ENCODE results near the gene SECISBP2L.
"Not testable (repeated sequence)": the region's sequence is repeated elsewhere in the genome, so short reads cannot be mapped to it uniquely, and the experiment has no call there.

SECISBP2L gene

DNA sequence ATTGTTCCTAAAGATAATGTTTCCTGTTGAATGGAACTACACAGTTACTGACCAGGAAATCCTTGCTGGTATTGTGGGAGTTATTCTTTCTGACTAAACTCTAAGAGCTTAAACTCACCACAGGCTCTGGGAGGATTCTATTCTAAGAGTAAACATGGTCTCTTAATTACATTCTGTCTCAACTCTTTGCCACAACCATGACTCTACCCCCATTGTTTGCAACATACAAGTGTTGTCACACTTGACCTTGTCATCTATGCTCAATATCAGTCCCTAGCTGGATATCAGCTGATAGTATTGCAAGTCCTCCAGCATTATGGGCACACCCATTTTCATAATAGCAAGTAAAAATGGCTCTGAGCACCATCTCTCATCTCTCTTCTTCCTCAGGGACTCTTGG lies 29.6 kb upstream of the SECISBP2L start:
- no peaks in the 10 kb centered on the region for H3K9me3 ChIP-seq (ENCODE audit: severe bottlenecking)
- no peaks in the 10 kb centered on the region for H3K36me3 ChIP-seq
- H3K27ac ChIP-seq, result no peak overlapping the region
- no peak for DNase-seq
- H3K4me3 ChIP-seq (ENCODE audit: low read depth, low read length), result no peak overlapping the region
- TF ChIP-seq, protein P1, sequence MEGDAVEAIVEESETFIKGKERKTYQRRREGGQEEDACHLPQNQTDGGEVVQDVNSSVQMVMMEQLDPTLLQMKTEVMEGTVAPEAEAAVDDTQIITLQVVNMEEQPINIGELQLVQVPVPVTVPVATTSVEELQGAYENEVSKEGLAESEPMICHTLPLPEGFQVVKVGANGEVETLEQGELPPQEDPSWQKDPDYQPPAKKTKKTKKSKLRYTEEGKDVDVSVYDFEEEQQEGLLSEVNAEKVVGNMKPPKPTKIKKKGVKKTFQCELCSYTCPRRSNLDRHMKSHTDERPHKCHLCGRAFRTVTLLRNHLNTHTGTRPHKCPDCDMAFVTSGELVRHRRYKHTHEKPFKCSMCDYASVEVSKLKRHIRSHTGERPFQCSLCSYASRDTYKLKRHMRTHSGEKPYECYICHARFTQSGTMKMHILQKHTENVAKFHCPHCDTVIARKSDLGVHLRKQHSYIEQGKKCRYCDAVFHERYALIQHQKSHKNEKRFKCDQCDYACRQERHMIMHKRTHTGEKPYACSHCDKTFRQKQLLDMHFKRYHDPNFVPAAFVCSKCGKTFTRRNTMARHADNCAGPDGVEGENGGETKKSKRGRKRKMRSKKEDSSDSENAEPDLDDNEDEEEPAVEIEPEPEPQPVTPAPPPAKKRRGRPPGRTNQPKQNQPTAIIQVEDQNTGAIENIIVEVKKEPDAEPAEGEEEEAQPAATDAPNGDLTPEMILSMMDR (IDR thresholded peaks at IDR 0.05; ENCODE audit: low read depth, low read length), result no peak
- no peaks in the 10 kb centered on the region for H3K27me3 ChIP-seq (ENCODE audit: insufficient read depth, low read depth, severe bottlenecking)

DNA sequence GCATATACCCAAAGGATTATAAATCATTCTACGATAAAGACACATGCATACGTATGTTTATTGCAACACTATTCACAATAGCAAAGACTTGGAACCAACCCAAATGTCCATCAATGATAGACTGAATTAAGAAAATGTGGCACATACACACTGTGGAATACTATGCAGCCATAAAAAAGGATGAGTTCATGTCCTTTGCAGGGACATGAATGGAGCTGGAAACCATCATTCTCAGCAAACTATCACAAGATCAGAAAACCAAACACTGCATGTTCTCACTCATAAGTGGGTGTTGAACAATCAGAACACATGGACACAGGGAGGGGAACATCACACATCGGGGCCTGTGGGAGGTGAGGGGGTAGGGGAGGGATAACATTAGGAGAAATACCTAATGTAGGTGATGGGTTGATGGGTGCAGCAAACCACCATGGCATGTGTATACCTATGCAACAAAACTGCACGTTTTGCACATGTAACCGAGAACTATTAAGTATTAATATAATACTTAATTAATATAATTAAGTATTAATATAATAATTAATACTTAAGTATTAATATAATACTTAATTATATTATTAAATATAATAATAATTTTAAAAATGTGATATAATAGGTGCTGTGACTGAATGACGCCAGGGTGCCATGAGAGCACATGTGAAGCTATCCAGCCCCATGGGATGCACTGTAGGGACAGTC lies 28.5 kb upstream of the SECISBP2L start:
- not testable (repeated sequence) for H3K36me3 ChIP-seq; H3K9me3 ChIP-seq (ENCODE audit: severe bottlenecking); H3K4me3 ChIP-seq (ENCODE audit: low read depth, low read length); DNase-seq; H3K27ac ChIP-seq; H3K27me3 ChIP-seq (ENCODE audit: insufficient read depth, low read depth, severe bottlenecking)

DNA sequence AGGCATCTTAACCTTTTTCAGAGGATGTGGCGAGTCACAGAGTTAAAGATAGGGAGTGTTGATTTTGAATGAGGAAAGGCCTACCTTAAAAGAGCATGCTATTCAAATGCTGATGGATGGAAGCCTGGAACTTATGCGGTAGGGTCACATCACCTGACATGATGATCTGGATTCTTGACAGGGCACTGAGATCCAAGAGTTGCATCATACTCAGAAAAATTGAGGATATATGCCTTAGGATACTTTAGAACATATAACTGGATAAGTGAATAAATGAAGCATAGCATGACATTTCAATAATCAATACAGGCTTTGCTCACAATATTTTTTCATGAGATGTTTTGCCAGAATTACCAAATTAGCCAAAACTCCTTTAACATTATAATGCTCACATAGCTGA lies 20.1 kb upstream of the SECISBP2L start:
- H3K27me3 ChIP-seq (ENCODE audit: insufficient read depth, low read depth, severe bottlenecking), result no peaks in the 10 kb centered on the region
- H3K9me3 ChIP-seq (ENCODE audit: severe bottlenecking), result no peaks in the 10 kb centered on the region
- no peaks in the 10 kb centered on the region for H3K36me3 ChIP-seq
- DNase-seq, result no peak
- H3K27ac ChIP-seq, result no peak overlapping the region
- H3K4me3 ChIP-seq (ENCODE audit: low read depth, low read length), result no peak overlapping the region
- TF ChIP-seq, protein P1 (IDR thresholded peaks at IDR 0.05; ENCODE audit: low read depth, low read length), result no peak

DNA sequence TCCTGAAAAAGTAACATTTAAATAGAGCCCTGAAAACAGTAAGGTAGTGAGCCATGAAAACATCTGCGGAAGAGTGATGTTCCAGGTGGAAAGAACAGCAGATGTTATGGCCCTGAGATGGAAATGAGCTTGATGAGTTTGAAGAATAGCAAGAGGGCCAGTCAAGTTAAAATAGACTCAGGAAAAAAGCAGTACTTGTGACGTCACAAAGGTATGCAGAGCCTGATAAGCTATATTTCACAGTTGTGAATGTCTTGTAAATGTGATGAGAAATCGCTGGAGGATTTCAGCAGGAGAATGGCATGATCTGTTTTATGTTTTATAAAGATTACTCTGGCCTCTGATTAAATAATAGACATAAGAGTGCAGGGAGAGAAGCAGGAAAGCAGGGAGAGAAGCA lies 18.6 kb upstream of the SECISBP2L start:
- H3K27me3 ChIP-seq (ENCODE audit: insufficient read depth, low read depth, severe bottlenecking), result no peaks in the 10 kb centered on the region
- no peak overlapping the region for H3K27ac ChIP-seq
- no peak for DNase-seq
- no peak overlapping the region for H3K4me3 ChIP-seq (ENCODE audit: low read depth, low read length)
- no peaks in the 10 kb centered on the region for H3K36me3 ChIP-seq
- H3K9me3 ChIP-seq (ENCODE audit: severe bottlenecking), result no peaks in the 10 kb centered on the region
- TF ChIP-seq, protein P1 (IDR thresholded peaks at IDR 0.05; ENCODE audit: low read depth, low read length), result no peak

DNA sequence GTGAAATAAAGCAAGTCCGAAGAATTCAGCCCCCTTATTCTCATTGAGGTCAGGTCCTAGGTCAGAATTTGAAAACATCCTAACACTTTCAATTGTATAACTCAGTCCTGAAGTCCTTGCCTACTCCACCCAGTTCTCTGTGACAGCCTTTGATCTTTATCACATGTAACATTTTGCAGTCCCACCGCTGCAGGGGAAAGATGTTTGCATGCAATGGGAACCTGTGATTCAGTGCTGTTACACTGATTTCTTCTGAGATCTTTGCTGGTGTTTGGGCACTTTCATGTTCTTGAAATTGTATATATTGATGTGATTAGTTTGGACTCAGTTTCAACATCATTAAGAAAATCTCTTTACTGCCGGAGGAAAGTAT lies 18.0 kb upstream of the SECISBP2L start:
- no peaks in the 10 kb centered on the region for H3K36me3 ChIP-seq
- H3K9me3 ChIP-seq (ENCODE audit: severe bottlenecking), result no peaks in the 10 kb centered on the region
- TF ChIP-seq, protein P1 (IDR thresholded peaks at IDR 0.05; ENCODE audit: low read depth, low read length), result no peak
- no peak overlapping the region for H3K4me3 ChIP-seq (ENCODE audit: low read depth, low read length)
- no peak overlapping the region for H3K27ac ChIP-seq
- no peak for DNase-seq
- H3K27me3 ChIP-seq (ENCODE audit: insufficient read depth, low read depth, severe bottlenecking), result no peaks in the 10 kb centered on the region

DNA sequence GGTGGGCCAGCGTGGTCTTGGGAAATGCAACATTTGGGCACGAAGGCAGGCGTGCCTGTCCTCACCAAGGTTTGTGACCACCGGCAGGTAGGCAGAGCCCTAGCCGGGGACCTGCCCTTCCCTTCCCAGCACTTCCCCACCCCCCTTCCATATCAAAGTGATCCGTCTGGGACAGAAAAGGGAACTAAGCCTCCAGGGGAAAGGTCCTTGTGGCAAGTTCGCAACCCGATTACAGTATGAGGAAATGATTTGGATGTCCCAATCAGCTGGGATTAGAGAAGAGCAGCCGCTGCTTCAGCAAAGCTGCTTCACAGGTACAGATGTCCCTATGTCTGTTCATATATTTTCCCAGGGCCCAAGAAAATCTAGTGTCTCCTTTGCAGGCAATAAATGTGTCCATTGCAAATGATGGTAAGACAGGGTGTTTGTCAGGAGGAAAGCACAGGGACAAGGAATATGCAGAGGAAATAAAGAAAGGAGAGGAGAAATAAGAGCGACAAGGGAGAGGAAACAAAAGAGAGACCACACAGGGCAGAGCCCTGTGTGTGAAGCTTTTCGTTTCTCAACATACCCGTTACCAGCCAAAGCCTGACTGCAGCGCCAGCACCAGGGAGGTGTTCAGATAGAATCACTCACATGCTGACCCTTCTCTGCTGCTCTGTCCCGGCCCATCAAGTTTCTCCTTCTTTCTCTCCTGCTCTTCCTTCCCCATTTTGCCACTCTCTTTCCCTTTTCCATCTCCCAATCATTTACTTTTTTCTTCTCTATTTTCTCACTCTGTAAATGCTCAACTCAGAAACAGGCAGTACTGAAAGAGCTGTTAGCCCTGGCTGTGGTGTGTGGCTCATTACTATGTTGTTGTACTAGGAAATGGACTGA lies 17.4 kb upstream of the SECISBP2L start:
- H3K9me3 ChIP-seq (ENCODE audit: severe bottlenecking), result no peaks in the 10 kb centered on the region
- no peak overlapping the region for H3K27ac ChIP-seq
- TF ChIP-seq, protein P1 (IDR thresholded peaks at IDR 0.05; ENCODE audit: low read depth, low read length), result no peak
- H3K27me3 ChIP-seq (ENCODE audit: insufficient read depth, low read depth, severe bottlenecking), result no peaks in the 10 kb centered on the region
- DNase-seq, result peak; percentile 47
- H3K4me3 ChIP-seq (ENCODE audit: low read depth, low read length), result no peak overlapping the region
- H3K36me3 ChIP-seq, result no peaks in the 10 kb centered on the region
